Measurements from ENCODE around the gene ST3GAL3.

The ST3GAL3 gene

GRCh38 chr1:43882763-43883162, 175.4 kb downstream of the ST3GAL3 start:
- no peak for DNase-seq

- no peak for DNase-seq
These were observed 176.0 kb downstream of the ST3GAL3 start for GRCh38 chr1:43883321-43883720.

- DNase-seq: no peak
These were observed 178.0 kb downstream of the ST3GAL3 start for GRCh38 chr1:43885279-43885801.

- DNase-seq: no peak
These were observed 180.4 kb downstream of the ST3GAL3 start for GRCh38 chr1:43887748-43888147.

- DNase-seq: no peak
These were observed 183.5 kb downstream of the ST3GAL3 start for GRCh38 chr1:43890815-43891214.

GRCh38 chr1:43893006-43893405, 185.7 kb downstream of the ST3GAL3 start:
- DNase-seq: no peak

- DNase-seq: no peak
These were observed 191.6 kb downstream of the ST3GAL3 start for GRCh38 chr1:43898981-43899380.

- no peak for DNase-seq
These were observed 193.1 kb downstream of the ST3GAL3 start for GRCh38 chr1:43900386-43900785.

- DNase-seq: no peak
These were observed 194.0 kb downstream of the ST3GAL3 start for GRCh38 chr1:43901196-43901961.

GRCh38 chr1:43902058-43902831, 194.9 kb downstream of the ST3GAL3 start:
- no peak for DNase-seq

- no peak for DNase-seq
These were observed 197.6 kb downstream of the ST3GAL3 start for GRCh38 chr1:43904660-43905551.

- DNase-seq: no peak
These were observed 200.9 kb downstream of the ST3GAL3 start for GRCh38 chr1:43908226-43908625.

- DNase-seq: peak; percentile 36
These were observed 201.5 kb downstream of the ST3GAL3 start for GRCh38 chr1:43908858-43909257.

- no peak for DNase-seq
These were observed 203.0 kb downstream of the ST3GAL3 start for GRCh38 chr1:43910343-43910742.

- DNase-seq: no peak
These were observed 205.3 kb downstream of the ST3GAL3 start for GRCh38 chr1:43912607-43913006.

- DNase-seq: no peak
These were observed 205.7 kb downstream of the ST3GAL3 start for GRCh38 chr1:43913051-43913501.

- DNase-seq: peak; percentile 21
These were observed 206.5 kb downstream of the ST3GAL3 start for GRCh38 chr1:43913666-43914360.

GRCh38 chr1:43914576-43915525, 207.5 kb downstream of the ST3GAL3 start:
- DNase-seq: no peak

- no peak for DNase-seq
These were observed 212.6 kb downstream of the ST3GAL3 start for GRCh38 chr1:43919906-43920305.

GRCh38 chr1:43921022-43921421, 213.7 kb downstream of the ST3GAL3 start:
- DNase-seq: no peak

GRCh38 chr1:43924516-43924915, 217.2 kb downstream of the ST3GAL3 start:
- no peak for DNase-seq
